Liver (tissue), 3 donors: ENCODE data around the gene GALNT8.

Source experiments
- CTCF ChIP-seq: fragments of 150-350 bp; IDR thresholded peaks from 2 replicates; pipeline ENCODE4 v1.5.1; 2017; ENCODE audit warnings: improper control_type of control experiment, low read depth, low read length; ENCODE audit not compliant: missing input control
- HNF4G ChIP-seq: IDR thresholded peaks from 2 replicates; pipeline ENCODE4 v1.6.1; 2016; ENCODE audit warnings: antibody characterized with exemption
- JUND ChIP-seq, 2 donors: IDR thresholded peaks; 2 replicates each; pipeline ENCODE4 v1.6.1; 2016; ENCODE audit warnings: antibody characterized with exemption in 2 of 2
- MAX ChIP-seq: IDR thresholded peaks from 2 replicates; pipeline ENCODE4 v1.6.1; 2016; ENCODE audit warnings: antibody characterized with exemption
- NR2F2 ChIP-seq: IDR thresholded peaks from 2 replicates; pipeline ENCODE4 v1.6.1; 2016; ENCODE audit warnings: antibody characterized with exemption
- RAD21 ChIP-seq, 2 donors: IDR thresholded peaks; 2 replicates each; pipeline ENCODE4 v1.6.1; 2016; ENCODE audit warnings: antibody characterized with exemption in 2 of 2, mild to moderate bottlenecking in 2 of 2
- RXRA ChIP-seq, 2 donors: IDR thresholded peaks; 2 replicates each; pipeline ENCODE4 v1.6.1; 2017 to 2018; ENCODE audit warnings: antibody characterized with exemption in 2 of 2, mild to moderate bottlenecking in 1 of 2
- SP1 ChIP-seq: IDR thresholded peaks from 2 replicates; pipeline ENCODE4 v1.6.1; 2018; ENCODE audit warnings: antibody characterized with exemption, mild to moderate bottlenecking
- TAF1 ChIP-seq: conservative IDR thresholded peaks from 2 replicates; pipeline ENCODE4 v1.6.1; 2016; ENCODE audit warnings: antibody characterized with exemption, mild to moderate bottlenecking
- YY1 ChIP-seq: IDR thresholded peaks from 2 replicates; pipeline ENCODE4 v1.6.1; 2016; ENCODE audit warnings: antibody characterized with exemption, mild to moderate bottlenecking
- TF ChIP-seq, protein P1 (sequence below): IDR thresholded peaks from 2 replicates; pipeline ENCODE4 v1.6.1; 2016; ENCODE audit warnings: antibody characterized with exemption, mild to moderate bottlenecking
- TF ChIP-seq, protein P2 (sequence below): IDR thresholded peaks from 2 replicates; pipeline ENCODE4 v1.6.1; 2016; ENCODE audit warnings: antibody characterized with exemption
- donor health status: healthy.
- donor health status: healthy.

DNA sequence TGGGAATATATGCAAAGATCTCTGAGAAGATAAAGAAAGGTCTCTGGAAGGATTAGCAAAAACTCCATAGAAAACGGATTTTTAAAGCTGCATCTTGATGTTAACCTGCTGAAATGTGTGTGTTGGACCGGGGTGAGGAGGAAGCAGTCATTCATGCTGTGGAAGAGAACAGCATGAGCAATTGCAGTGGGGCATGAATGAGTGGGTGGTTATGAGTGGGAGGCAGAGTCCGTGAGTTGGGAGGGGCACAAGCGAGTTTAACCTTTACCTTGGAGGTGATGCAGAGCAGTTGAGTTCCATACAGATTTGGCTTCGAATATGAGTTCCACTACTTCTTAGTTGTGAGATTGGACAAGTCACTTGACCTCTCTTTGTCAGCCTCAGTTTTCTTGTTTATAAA is 29.4 kb upstream of the GALNT8 start:
- no peak for TF ChIP-seq TAF1
- TF ChIP-seq RAD21 (IDR thresholded peaks at IDR 0.05) = no peak
- no peak for TF ChIP-seq MAX
- TF ChIP-seq CTCF = no peak
- TF ChIP-seq, protein P1, sequence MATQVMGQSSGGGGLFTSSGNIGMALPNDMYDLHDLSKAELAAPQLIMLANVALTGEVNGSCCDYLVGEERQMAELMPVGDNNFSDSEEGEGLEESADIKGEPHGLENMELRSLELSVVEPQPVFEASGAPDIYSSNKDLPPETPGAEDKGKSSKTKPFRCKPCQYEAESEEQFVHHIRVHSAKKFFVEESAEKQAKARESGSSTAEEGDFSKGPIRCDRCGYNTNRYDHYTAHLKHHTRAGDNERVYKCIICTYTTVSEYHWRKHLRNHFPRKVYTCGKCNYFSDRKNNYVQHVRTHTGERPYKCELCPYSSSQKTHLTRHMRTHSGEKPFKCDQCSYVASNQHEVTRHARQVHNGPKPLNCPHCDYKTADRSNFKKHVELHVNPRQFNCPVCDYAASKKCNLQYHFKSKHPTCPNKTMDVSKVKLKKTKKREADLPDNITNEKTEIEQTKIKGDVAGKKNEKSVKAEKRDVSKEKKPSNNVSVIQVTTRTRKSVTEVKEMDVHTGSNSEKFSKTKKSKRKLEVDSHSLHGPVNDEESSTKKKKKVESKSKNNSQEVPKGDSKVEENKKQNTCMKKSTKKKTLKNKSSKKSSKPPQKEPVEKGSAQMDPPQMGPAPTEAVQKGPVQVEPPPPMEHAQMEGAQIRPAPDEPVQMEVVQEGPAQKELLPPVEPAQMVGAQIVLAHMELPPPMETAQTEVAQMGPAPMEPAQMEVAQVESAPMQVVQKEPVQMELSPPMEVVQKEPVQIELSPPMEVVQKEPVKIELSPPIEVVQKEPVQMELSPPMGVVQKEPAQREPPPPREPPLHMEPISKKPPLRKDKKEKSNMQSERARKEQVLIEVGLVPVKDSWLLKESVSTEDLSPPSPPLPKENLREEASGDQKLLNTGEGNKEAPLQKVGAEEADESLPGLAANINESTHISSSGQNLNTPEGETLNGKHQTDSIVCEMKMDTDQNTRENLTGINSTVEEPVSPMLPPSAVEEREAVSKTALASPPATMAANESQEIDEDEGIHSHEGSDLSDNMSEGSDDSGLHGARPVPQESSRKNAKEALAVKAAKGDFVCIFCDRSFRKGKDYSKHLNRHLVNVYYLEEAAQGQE = no peak
- no peak for TF ChIP-seq JUND (IDR thresholded peaks at IDR 0.05)
- TF ChIP-seq YY1 = no peak
- TF ChIP-seq, protein P2, sequence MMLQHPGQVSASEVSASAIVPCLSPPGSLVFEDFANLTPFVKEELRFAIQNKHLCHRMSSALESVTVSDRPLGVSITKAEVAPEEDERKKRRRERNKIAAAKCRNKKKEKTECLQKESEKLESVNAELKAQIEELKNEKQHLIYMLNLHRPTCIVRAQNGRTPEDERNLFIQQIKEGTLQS = no peak
- TF ChIP-seq NR2F2 = no peak
- TF ChIP-seq HNF4G = no peak
- no peak for TF ChIP-seq SP1
- no peak for TF ChIP-seq RXRA (IDR thresholded peaks at IDR 0.05)
